GM12892 (cell line): ENCODE data around the gene WNT5A.

Experiments used
- DNase-seq: peaks from one replicate; pipeline ENCODE4 v3.0.0; 2011; ENCODE audit not compliant: insufficient read length
- FAIRE-seq: peaks from 2 replicates; lab custom pipeline; 2011; peaks lifted over from hg19 to GRCh38; lab: Jason Lieb, UNC
- POLR2A ChIP-seq: IDR thresholded peaks from 2 replicates; pipeline ENCODE4 v1.6.1; 2011; ENCODE audit warnings: low read depth, low read length, control low read depth
- POLR2AphosphoS5 ChIP-seq: IDR thresholded peaks from 2 replicates; pipeline ENCODE4 v1.6.1; 2011; ENCODE audit warnings: low read depth, low read length, control low read depth
- TAF1 ChIP-seq: IDR thresholded peaks from 2 replicates; pipeline ENCODE4 v1.6.1; 2011; ENCODE audit warnings: low read depth, mild to moderate bottlenecking, control low read depth, low read length, borderline replicate concordance

WNT5A gene

DNA sequence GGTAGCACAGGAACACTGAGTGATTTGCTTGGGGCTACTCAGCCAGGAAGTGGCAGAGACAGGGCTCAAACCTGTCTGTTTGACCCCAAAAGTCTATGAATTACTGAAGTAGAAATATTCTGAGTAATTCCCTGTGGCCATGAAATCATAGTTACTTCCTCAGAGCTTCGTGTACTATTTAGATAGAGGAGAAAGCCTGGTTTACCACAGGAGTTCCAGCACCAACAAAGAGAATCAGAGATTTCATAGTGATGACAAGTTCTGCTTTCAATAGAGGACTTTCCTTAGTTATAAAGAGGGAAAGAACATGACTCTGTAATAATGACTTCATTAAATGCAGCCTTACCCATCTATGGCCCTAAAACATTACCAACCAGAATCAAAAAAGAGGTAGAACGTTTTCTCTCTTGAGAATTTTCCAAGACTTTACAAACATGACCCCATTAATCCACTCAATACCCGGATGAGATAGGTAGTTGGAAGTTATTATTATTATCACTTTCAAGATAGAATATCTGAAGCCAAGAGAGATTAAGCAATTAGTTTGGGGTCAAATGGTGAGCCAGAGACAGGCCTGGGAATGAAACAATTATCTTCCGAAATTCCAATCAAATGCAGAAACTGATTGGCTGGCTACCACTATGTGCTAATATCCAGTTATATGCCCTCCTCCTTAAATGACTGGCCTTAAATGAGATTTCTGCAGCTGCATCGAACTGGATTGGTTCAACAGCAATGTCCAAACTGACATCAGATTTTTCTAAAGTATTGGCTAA lies 13.6 kb upstream of the WNT5A start:
- FAIRE-seq (no peak), DNase-seq (no peak)
- no peak for TF ChIP-seq TAF1
- TF ChIP-seq POLR2AphosphoS5: no peak
- no peak for TF ChIP-seq POLR2A

DNA sequence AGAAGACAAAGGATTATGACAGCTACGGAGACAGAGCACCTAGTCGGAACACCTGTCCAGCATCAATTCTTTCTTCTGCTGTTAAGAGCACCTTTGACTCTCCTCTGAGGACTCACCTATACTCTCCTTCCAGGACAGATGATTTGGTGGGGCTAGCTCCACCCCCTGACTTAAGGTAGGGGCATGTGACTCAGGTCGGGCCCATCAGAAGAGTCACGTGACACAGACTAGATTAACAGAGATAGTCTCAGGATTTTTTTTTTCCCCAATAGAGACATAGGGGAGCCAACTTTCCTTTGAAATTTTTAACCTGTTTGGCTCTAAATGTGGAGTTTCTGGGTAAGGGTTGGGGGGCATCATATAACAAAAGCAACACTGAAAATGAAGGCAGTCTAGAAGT lies 11.4 kb upstream of the WNT5A start:
- FAIRE-seq (no peak), DNase-seq (no peak)
- TF ChIP-seq POLR2AphosphoS5 (no peak), TAF1 (no peak), POLR2A (no peak)

DNA sequence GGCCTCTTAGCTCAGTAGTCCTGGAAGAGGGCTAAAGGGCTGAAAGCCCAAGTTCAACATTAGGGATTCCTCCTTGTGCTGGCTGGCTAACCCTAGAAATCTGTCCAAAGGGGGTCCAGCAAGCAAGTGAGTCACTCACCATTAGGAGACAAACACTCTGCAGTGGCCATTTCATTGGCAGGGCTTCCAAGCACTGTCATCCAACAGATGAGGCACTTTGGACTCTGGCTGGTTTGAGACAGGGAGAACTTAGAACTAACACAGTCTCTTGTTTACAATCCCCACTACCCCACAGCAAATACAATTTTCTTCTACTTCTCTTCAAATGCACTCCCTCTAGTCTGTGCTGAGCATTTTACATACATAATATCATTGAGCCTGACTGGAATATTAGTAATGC lies 10.1 kb upstream of the WNT5A start:
- no peak for DNase-seq
- TF ChIP-seq POLR2AphosphoS5: no peak
- no peak for TF ChIP-seq TAF1
- no peak for TF ChIP-seq POLR2A
- FAIRE-seq: no peak

DNA sequence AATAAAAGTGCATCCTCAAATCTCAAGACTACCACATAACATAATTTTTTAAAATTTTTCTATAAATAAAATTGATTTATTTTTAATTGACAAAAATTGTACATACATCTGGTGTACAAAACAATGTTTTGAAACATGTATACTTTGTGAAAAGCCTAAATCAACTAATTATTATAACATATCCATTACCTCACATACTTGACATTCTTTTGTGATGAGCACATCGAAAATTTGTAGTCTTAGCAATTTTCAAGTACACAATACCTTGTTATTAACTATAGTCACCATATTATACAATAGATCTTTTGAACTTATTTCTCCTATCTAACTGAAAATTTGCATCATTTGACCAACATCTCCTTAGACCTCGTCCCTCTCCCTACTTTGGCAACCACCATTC lies 7.9 kb upstream of the WNT5A start:
- DNase-seq (no peak), FAIRE-seq (no peak)
- TF ChIP-seq TAF1 (no peak), POLR2AphosphoS5 (no peak), POLR2A (no peak)

DNA sequence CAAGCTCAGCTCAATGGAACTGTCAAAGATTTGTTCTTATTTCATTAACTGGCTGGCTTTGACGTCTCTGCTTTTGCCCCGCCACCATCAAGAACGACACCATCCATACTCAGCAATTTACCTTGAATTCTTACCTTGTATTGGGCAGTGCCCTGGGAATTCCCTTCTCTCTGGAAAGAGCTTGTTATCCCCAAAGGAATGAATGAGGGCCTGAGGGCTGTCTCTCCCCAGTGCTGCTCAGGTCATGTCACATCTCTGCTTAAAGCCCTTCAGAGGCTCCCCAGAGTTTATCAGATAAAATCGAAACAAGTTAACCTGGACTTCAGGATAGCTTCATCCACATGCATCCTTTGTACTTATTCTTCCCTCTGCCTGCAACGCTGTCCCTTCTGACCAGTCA lies 5.9 kb upstream of the WNT5A start:
- DNase-seq (no peak), FAIRE-seq (no peak)
- no peak for TF ChIP-seq TAF1
- no peak for TF ChIP-seq POLR2A

DNA sequence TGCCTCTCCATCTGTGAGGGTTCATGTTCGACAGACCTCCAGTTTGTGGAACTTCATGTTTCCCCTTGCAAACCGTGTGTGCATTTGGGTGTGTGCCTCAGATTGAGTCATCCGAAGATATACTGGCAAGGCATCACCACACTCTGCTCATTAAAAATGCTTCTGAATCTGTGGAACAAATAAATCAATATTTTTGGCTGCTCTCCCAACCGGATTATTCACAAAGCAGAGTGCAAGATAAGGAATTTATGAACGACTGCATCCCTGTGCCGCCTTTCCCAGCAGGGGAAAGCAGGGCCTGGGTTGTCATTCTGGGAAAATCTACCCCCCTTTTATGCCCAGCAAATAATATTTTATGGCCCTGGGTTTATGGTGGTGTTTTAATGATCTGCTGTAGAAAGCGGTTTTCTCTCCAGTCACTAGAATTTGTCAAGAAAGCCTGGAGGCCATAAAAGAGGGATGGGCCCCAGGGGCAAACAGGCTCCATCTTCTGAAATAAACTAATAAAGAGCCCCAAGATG lies 4.2 kb upstream of the WNT5A start:
- DNase-seq (no peak), FAIRE-seq (no peak)
- no peak for TF ChIP-seq POLR2A
- TF ChIP-seq TAF1: no peak
- TF ChIP-seq POLR2AphosphoS5: no peak

DNA sequence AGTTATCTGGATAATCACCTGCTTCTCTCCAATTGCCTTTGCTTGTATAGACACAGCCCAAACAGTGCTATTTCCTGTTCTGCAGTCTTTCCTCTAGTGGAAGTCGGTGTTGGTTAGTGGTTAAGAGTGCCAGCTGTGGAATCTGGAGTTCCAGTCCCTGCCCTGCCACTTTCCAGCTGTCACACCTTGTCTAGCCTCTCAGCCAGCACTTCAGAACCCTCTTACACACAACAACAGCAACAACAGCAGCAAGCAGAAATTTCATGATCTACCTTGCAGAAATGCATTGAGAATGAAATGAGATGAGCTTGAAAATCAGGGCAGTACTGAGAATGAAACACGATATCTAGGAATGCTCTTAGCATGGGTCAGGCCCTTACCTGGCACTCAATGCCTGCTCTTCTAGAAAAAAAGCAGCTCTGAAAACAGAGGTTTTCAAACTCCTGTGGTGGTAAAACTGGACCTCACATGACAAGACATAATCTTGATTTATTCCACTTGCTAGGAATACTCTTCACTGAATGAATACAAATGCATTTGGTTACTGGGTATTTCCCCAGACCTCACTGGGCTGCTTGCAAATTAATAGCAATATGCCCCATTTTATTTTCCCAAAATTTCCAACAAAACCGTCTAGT lies 3.3 kb upstream of the WNT5A start:
- TF ChIP-seq POLR2AphosphoS5 (no peak), TAF1 (no peak), POLR2A (no peak)
- no peak for DNase-seq
- no peak for FAIRE-seq

DNA sequence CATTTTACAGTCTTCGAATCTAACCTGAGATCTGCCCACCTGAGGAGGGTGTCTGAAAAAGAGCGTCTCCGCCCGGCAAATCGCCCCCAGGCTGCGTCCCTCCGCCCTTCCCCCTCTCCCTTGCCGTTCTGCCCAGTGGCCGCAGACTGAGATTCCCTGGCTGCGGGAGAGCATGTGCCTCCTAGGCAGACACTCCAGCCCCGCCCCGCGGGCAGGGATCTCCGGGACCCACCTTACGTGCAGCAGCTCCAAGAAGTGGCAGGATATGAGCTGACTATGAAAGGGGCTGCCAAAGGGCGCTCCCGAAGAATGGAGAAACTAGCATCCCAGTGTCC lies 2.7 kb upstream of the WNT5A start:
- DNase-seq (no peak), FAIRE-seq (no peak)
- TF ChIP-seq TAF1 (no peak), POLR2A (no peak), POLR2AphosphoS5 (no peak)

DNA sequence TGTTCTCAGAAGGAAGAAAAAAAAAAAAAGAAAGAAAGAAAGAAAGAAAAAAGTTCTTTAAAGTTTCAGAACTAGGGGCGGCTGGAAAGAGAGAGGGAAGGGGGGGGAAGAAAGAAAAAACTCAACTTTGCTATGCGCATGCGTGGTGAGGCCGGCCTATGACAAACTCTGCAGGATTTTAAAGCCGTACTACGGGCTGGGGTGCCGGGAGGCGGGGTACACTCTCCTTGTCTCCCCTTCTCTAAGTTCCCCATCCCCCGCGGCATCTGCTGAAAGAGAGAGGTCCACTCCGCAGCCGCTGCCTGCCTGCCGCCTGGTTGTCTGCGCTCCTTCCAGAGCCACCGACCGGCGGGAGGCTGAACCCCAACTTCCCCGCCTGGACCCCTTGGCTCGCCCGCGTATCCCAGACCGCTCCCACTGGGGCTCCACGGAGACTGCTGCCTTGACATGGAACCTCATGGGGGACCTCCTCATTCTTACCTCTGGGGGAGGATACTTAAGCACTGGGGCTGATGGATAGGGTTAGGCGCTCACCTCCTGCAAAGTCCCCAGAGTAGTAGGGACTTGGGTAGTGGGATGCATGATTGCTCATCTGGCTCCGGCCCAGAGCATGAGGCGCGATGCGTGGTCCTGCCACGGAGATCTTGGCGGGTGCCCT lies 1.4 kb upstream of the WNT5A start:
- FAIRE-seq (peak; percentile 88), DNase-seq (no peak)
- no peak for TF ChIP-seq POLR2A
- TF ChIP-seq TAF1: no peak
- TF ChIP-seq POLR2AphosphoS5: no peak

DNA sequence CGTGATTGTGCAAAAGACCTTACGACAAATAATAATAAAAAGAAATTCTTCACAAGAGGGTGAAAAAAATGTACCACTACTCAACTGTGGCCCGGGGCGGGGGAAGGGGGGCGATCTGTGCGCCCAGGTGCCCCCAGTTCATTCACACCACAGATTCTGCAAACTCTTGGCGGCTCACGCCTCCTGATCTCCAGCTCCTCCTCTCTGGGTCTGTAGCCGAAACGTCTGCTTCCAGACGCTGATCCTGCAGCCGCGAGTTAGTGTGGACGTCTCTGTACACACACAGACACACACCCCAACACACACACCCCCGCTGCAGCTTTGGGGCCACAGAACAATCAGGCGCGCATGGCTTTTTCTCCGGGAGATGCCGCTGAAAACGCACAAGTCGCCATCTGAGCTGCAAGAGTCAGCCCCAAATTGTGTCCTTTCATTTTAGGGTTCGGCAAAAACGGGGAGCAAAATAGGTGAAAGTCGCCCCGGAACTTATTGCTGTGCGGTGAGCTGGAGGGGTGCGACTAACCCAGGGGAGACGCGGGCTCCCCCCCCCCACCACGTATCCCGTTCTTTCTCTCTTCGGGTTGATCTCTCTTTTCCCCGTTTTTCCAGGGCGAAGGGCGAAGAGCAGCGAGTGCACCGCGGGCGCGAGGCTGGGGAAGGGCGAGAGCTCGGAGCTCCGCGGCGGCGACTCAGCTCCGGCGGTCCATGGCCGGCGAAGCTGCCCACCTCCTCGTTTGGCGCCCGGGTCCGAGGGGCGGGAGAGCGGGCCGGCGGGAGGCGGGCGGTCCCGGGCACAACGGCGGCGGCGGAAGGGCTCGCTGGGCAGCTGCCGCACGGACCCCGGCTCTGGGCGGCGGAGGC lies 505 bp upstream of the WNT5A start:
- DNase-seq: no peak
- FAIRE-seq: peak; percentile 38

More for the DNA sequence above, 505 bp upstream of the WNT5A start:
- no peak for TF ChIP-seq POLR2AphosphoS5
- no peak for TF ChIP-seq TAF1
- TF ChIP-seq POLR2A: no peak
